K562 (cell line): ENCODE measurements around the gene DHX57.

Experiments used
- FOXK2 ChIP-seq, 2 experiments: fragments of 450-650 bp; IDR thresholded peaks in 1 of 2; conservative IDR thresholded peaks in 1 of 2; 2 replicates each; pipeline ENCODE4 v1.6.1; 2016; ENCODE audit warnings: low read depth in 2 of 2, mild to moderate bottlenecking in 1 of 2
- SMARCA5 ChIP-seq: fragments of 450-650 bp; IDR thresholded peaks from 2 replicates; pipeline ENCODE4 v1.6.1; 2016
- ZBTB8A ChIP-seq: fragments of 450-650 bp; IDR thresholded peaks from 2 replicates; pipeline ENCODE4 v1.6.1; 2018; ENCODE audit warnings: mild to moderate bottlenecking, moderate library complexity; ENCODE audit not compliant: partially characterized antibody
- ZNF444 ChIP-seq: fragments of 250-450 bp; sonication (Bioruptor Pico); IDR thresholded peaks from 2 replicates; pipeline ENCODE4 v1.4.0; 2020; ENCODE audit warnings: mild to moderate bottlenecking, moderate library complexity

DNA sequence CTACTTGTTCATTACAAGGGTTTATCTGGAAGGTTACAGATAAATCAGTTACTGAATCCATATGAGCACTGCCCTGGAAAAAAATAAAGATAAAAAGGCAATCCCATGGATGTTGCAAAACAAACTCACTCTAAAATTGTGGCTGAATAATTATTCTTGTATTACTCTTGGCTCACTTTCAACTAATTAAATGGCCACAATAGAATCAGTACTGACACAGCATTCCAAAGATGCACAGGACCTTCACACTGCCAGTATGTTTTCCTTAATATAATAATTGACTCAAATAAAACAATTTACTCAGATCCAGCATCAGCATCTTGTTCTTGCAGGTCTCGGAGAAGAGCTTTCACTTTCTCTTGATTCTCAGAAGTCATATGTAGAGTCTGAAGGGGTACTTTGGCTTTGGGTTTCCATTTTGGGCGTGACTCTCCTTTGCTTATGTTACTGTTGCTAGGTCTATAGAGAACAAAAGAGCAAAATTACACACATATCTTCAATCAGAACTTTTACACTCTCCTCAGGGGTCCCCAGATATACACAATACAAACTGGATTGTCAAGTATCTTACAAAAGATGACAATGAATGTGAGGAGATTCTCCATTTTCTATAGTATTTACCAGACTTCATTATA lies 12.6 kb downstream of the DHX57 start:
- TF ChIP-seq SMARCA5 = no peak
- no peak for TF ChIP-seq FOXK2 (conservative IDR thresholded peaks at IDR 0.05 in 1 of 2, IDR thresholded peaks at IDR 0.05 in 1 of 2; ENCODE audit: low read depth in 2 of 2)
- TF ChIP-seq ZBTB8A = no peak
- no peak for TF ChIP-seq ZNF444 (CRISPR knock-in tag)
